CD14-positive monocyte (primary cell): ENCODE results near the gene PKP4. TPM values are rescaled to one million over a fixed set of nuclear protein-coding genes. Genes with fewer than 3 reads are reported as not detected.

Experiments used
- DNase-seq, 3 donors: peaks; one replicate each; pipeline ENCODE4 v3.0.0-alpha.2; 2011 to 2022
- H2AFZ ChIP-seq: 2 replicates; pipeline ENCODE4 v1.6.0; 2012; ENCODE audit warnings: mild to moderate bottlenecking, low read depth, low read length, inconsistent platforms; ENCODE audit not compliant: insufficient read depth, poor library complexity, severe bottlenecking
- H3K27ac ChIP-seq, 2 donors: 1 replicate in 1 of 2; 2 replicates in 1 of 2; pipeline ENCODE4 v1.5.1; 2012 to 2013; ENCODE audit warnings: low read length in 2 of 2, control low read depth in 1 of 2, inconsistent platforms in 1 of 2, low read depth in 1 of 2, mild to moderate bottlenecking in 1 of 2
- H3K27me3 ChIP-seq, 2 donors: one replicate each; pipeline versions ENCODE4 v1.6.0 to v1.6.1; 2011 to 2013; ENCODE audit warnings: low read length in 2 of 2; ENCODE audit not compliant: control insufficient read depth in 2 of 2, insufficient read depth in 2 of 2
- H3K36me3 ChIP-seq, 2 donors: replicated peaks in 1 of 2; 1 replicate in 1 of 2; 2 replicates in 1 of 2; pipeline versions ENCODE4 v1.5.1 to v1.6.1; 2012 to 2013; ENCODE audit warnings: low read length in 2 of 2, control low read depth in 1 of 2, inconsistent platforms in 1 of 2, mild to moderate bottlenecking in 1 of 2; ENCODE audit not compliant: insufficient read depth in 2 of 2, control insufficient read depth in 1 of 2
- H3K4me1 ChIP-seq, 2 donors: 1 replicate in 1 of 2; 2 replicates in 1 of 2; pipeline versions ENCODE4 v1.5.1 to v1.6.1; 2012 to 2013; ENCODE audit warnings: low read length in 2 of 2, control low read depth in 1 of 2, inconsistent platforms in 1 of 2, mild to moderate bottlenecking in 1 of 2, moderate library complexity in 1 of 2; ENCODE audit not compliant: insufficient read depth in 2 of 2, control insufficient read depth in 1 of 2
- H3K4me2 ChIP-seq: replicated peaks from 2 replicates; pipeline ENCODE3; 2012; ENCODE audit warnings: low read length, moderate library complexity, mild to moderate bottlenecking; ENCODE audit not compliant: poor library complexity, severe bottlenecking; ENCODE audit errors: extremely low read depth
- H3K4me3 ChIP-seq, 3 experiments: fragments of 200-600 bp in 1 of 3; sonication (generic) in 1 of 3; replicated peaks in 1 of 3; 1 replicate in 2 of 3; 2 replicates in 1 of 3; pipeline ENCODE4 v1.5.1; 2011 to 2013; ENCODE audit warnings: low read length in 3 of 3, mild to moderate bottlenecking in 3 of 3, control low read depth in 2 of 3, low read depth in 2 of 3, inconsistent platforms in 1 of 3, moderate library complexity in 1 of 3
- H3K79me2 ChIP-seq: 2 replicates; pipeline ENCODE4 v1.6.0; 2012; ENCODE audit warnings: mild to moderate bottlenecking, control low read depth, inconsistent platforms, low read length, moderate library complexity; ENCODE audit not compliant: insufficient read depth
- H3K9ac ChIP-seq: 2 replicates; pipeline ENCODE4 v1.6.0; 2017; ENCODE audit warnings: low read length, mild to moderate bottlenecking; ENCODE audit not compliant: insufficient read depth, poor library complexity, severe bottlenecking
- H3K9me3 ChIP-seq, 2 donors: replicated peaks in 1 of 2; 1 replicate in 1 of 2; 2 replicates in 1 of 2; pipeline versions ENCODE4 v1.5.1 to v1.6.1; 2012 to 2013; ENCODE audit warnings: low read length in 2 of 2, control low read depth in 1 of 2; ENCODE audit not compliant: control insufficient read depth in 1 of 2, insufficient read depth in 1 of 2
- H4K20me1 ChIP-seq: 2 replicates; pipeline ENCODE4 v1.6.0; 2012; ENCODE audit warnings: mild to moderate bottlenecking, low read length, control low read depth, moderate library complexity; ENCODE audit not compliant: insufficient read depth
- H3K27ac Mint-ChIP-seq, 7 donors: one replicate each; pipeline ENCODE4 v1.8.0; 2020; ENCODE audit warnings: mild to moderate bottlenecking in 7 of 7, mixed read lengths in 7 of 7, moderate library complexity in 6 of 7, inconsistent platforms in 2 of 7
- H3K27me3 Mint-ChIP-seq, 3 donors: one replicate each; pipeline ENCODE4 v1.8.0; 2021 to 2022; ENCODE audit warnings: low read depth in 3 of 3, mild to moderate bottlenecking in 3 of 3, mixed read lengths in 3 of 3, moderate library complexity in 3 of 3, inconsistent platforms in 1 of 3
- H3K36me3 Mint-ChIP-seq, 2 donors: one replicate each; pipeline ENCODE4 v1.8.0; 2020; ENCODE audit warnings: mixed read lengths in 2 of 2, inconsistent platforms in 1 of 2, mild to moderate bottlenecking in 1 of 2
- H3K4me1 Mint-ChIP-seq: one replicate; pipeline ENCODE4 v1.8.0; 2020; ENCODE audit warnings: mild to moderate bottlenecking, mixed read lengths
- H3K4me3 Mint-ChIP-seq, 2 donors: one replicate each; pipeline ENCODE4 v1.8.0; 2020; ENCODE audit warnings: mild to moderate bottlenecking in 2 of 2, mixed read lengths in 2 of 2, moderate library complexity in 1 of 2
- H3K9me3 Mint-ChIP-seq, 7 donors: one replicate each; pipeline ENCODE4 v1.8.0; 2020 to 2022; ENCODE audit warnings: mixed read lengths in 7 of 7, mild to moderate bottlenecking in 6 of 7, moderate library complexity in 6 of 7, inconsistent platforms in 2 of 7
- CTCF ChIP-seq: fragments of 200-600 bp; IDR thresholded peaks from one replicate; pipeline ENCODE4 v1.8.0; 2022; ENCODE audit warnings: antibody characterized with exemption, mild to moderate bottlenecking
- WGBS: methylation state at CpG from one replicate; pipeline ENCODE4 v1.1.5; 2013; ENCODE audit warnings: missing lambda C conversion rate; ENCODE audit not compliant: insufficient coverage; 5-methylcytosine and 5-hydroxymethylcytosine counted together
- intact Hi-C, 2 donors: fragments of 100-400 bp; cut with micrococcal nuclease; formaldehyde crosslinking; loops; one replicate each; pipeline versions ENCODE4 v1.15.0 to v1.15.1; 2023
- polyA plus RNA-seq, 3 donors: library from polyadenylated mRNA; depleted of rRNA in 1 of 3; unstranded in 2 of 3; stranded (reverse) in 1 of 3; fragments of 300-500 nt in 2 of 3; fragments of >200 nt in 1 of 3; fragmentation: Illumina TruSeq in 2 of 3; gene quantifications; 1 replicate in 2 of 3; 2 replicates in 1 of 3; pipeline ENCODE4 v1.2.3, GENCODE V29; 2012 to 2021

The PKP4 gene
- polyA plus RNA-seq, 3 donors = 0.33 to 9.4 (median 0.73) TPM

- no peak overlapping the region for H3K27ac Mint-ChIP-seq
Measured at GRCh38 chr2:158718851-158719250, 262.1 kb downstream of the PKP4 start.

GRCh38 chr2:158719403-158719802 lies 262.7 kb downstream of the PKP4 start:
- Mint-ChIP-seq H3K27ac (no peak overlapping the region), H3K27me3 (peaks cover 2 to 4% (median 2%) of the 10 kb centered on the region in 3 donors), H3K4me1 (no peaks in the 10 kb centered on the region), H3K4me3 (no peak overlapping the region), H3K36me3 (no peaks in the 10 kb centered on the region), H3K9me3 (peaks cover 0 to 4% (median 0%) of the 10 kb centered on the region in 7 donors)
- Histone ChIP-seq H4K20me1 (no peaks in the 10 kb centered on the region), H3K36me3 (no peaks in the 10 kb centered on the region), H3K4me2 (no peak overlapping the region), H3K27me3 (no peaks in the 10 kb centered on the region), H3K9me3 (peaks cover 0 to 2% of the 10 kb centered on the region in 2 donors), H2AFZ (no peak overlapping the region), H3K27ac (no peak overlapping the region), H3K4me3 (no peak overlapping the region), H3K4me1 (no peaks in the 10 kb centered on the region), H3K79me2 (no peaks in the 10 kb centered on the region), H3K9ac (no peak overlapping the region)
- TF ChIP-seq CTCF = no peak
- intact Hi-C loops = no loop called here
- DNase-seq = no peak
- WGBS = no CpG with 5 or more reads among the region's 5 CpGs

More at GRCh38 chr2:158718851-158719250, 262.1 kb downstream of the PKP4 start:
- Histone ChIP-seq H3K9me3 (peaks cover 0 to 6% of the 10 kb centered on the region in 2 donors), H3K79me2 (no peaks in the 10 kb centered on the region), H3K27me3 (no peaks in the 10 kb centered on the region), H3K4me2 (no peak overlapping the region), H4K20me1 (no peaks in the 10 kb centered on the region), H2AFZ (no peak overlapping the region), H3K4me3 (no peak overlapping the region), H3K36me3 (no peaks in the 10 kb centered on the region), H3K4me1 (no peaks in the 10 kb centered on the region), H3K9ac (no peak overlapping the region), H3K27ac (no peak overlapping the region)
- intact Hi-C loops = no loop called here
- no peaks in the 10 kb centered on the region for H3K4me1 Mint-ChIP-seq
- peaks cover 0 to 8% (median 4%) of the 10 kb centered on the region in 7 donors for H3K9me3 Mint-ChIP-seq
- TF ChIP-seq CTCF = no peak
- H3K36me3 Mint-ChIP-seq = no peaks in the 10 kb centered on the region
- no peak overlapping the region for H3K4me3 Mint-ChIP-seq
- H3K27me3 Mint-ChIP-seq = peaks cover 0 to 3% (median 2%) of the 10 kb centered on the region in 3 donors
- no CpG with 5 or more reads among the region's 5 CpGs for WGBS
- no peak for DNase-seq
